Stimulated activated CD4-positive, alpha-beta T cell treated with anti-CD3 and anti-CD28 coated beads, Interleukin-15, amount 100 ng/mL, for 1 hour (primary cell): ENCODE data around the gene AOC2.

ENCODE experiments used
- DNase-seq, 2 donors: peaks; one replicate each; pipeline ENCODE4 v3.0.0-alpha.2; 2020; ENCODE audit warnings: low read depth in 1 of 2, low spot score in 1 of 2

The AOC2 gene

GRCh38 chr17:42844271-42844670, at the start of gene AOC2:
Gene AOC2 (plus strand): TSS chr17:42844580. CDS start chr17:42844627, 47 bp downstream.
- DNase-seq: no peak

GRCh38 chr17:42795061-42795460, 49.3 kb upstream of the AOC2 start:
- no peak for DNase-seq

- no peak for DNase-seq
These were observed 48.9 kb upstream of the AOC2 start for GRCh38 chr17:42795465-42795864.

GRCh38 chr17:42796066-42796758, 48.2 kb upstream of the AOC2 start:
- DNase-seq: no peak

GRCh38 chr17:42797067-42798007, 47.0 kb upstream of the AOC2 start:
- no peak for DNase-seq

- no peak for DNase-seq
These were observed 46.4 kb upstream of the AOC2 start for GRCh38 chr17:42798011-42798382.

- DNase-seq: peak; percentile 37 to 69
These were observed 45.7 kb upstream of the AOC2 start, which contains the start of the genes CNTD1 and COA3 for GRCh38 chr17:42798383-42799380. Gene CNTD1 (plus strand): TSS chr17:42798861. CDS start chr17:42799068, 207 bp downstream. Gene COA3 (minus strand): TSS chr17:42798704. CDS start chr17:42798681, 23 bp downstream.

- no peak for DNase-seq
These were observed 41.1 kb upstream of the AOC2 start for GRCh38 chr17:42803074-42803883.

- DNase-seq: no peak
These were observed 39.4 kb upstream of the AOC2 start for GRCh38 chr17:42804918-42805367.

- DNase-seq: no peak
These were observed 38.1 kb upstream of the AOC2 start for GRCh38 chr17:42806249-42806648.

GRCh38 chr17:42809250-42809649, 35.1 kb upstream of the AOC2 start:
- DNase-seq: no peak

- DNase-seq: no peak
These were observed 29.6 kb upstream of the AOC2 start for GRCh38 chr17:42814633-42815399.

GRCh38 chr17:42817866-42818265, 26.5 kb upstream of the AOC2 start:
- no peak for DNase-seq

- no peak for DNase-seq
These were observed 26.0 kb upstream of the AOC2 start for GRCh38 chr17:42818379-42818778.

GRCh38 chr17:42819939-42820535, 24.3 kb upstream of the AOC2 start:
- DNase-seq: peak; percentile 11 to 49

- no peak for DNase-seq
These were observed 23.2 kb upstream of the AOC2 start for GRCh38 chr17:42821176-42821575.

- no peak for DNase-seq
These were observed 16.9 kb upstream of the AOC2 start for GRCh38 chr17:42827472-42827871.

- DNase-seq: no peak
These were observed 13.4 kb upstream of the AOC2 start for GRCh38 chr17:42830971-42831370.
